Bronchial epithelial cell (primary cell): ENCODE measurements around the gene BRPF1. TPM values are rescaled to one million over a fixed set of nuclear protein-coding genes. Genes with fewer than 3 reads are reported as not detected.
A peak's percentile ranks its signal among the peaks of the same experiment; 100 is the strongest.

ENCODE experiments used
- DNase-seq: peaks from one replicate; pipeline ENCODE4 v3.0.0-alpha.2; 2010; ENCODE audit warnings: low read depth
- FAIRE-seq: peaks from 2 replicates; lab custom pipeline; 2011; peaks lifted over from hg19 to GRCh38; lab: Jason Lieb, UNC
- H3K27me3 ChIP-seq: 2 replicates; pipeline ENCODE4 v1.5.1; 2011; ENCODE audit warnings: low read length; ENCODE audit not compliant: control insufficient read depth, insufficient read depth
- H3K36me3 ChIP-seq: 2 replicates; pipeline ENCODE4 v1.5.1; 2011; ENCODE audit warnings: low read length; ENCODE audit not compliant: control insufficient read depth, insufficient read depth
- H3K4me3 ChIP-seq: 2 replicates; pipeline ENCODE4 v1.5.1; 2011; ENCODE audit warnings: mild to moderate bottlenecking, low read depth, low read length, control low read depth
- total RNA-seq: library from RNA; depleted of rRNA; stranded (reverse); fragments of >200 nt; gene quantifications from 2 replicates; pipeline ENCODE4 v1.2.1, GENCODE V29; 2014
- TF ChIP-seq, protein P1 (sequence below): IDR thresholded peaks from 2 replicates; pipeline ENCODE4 v1.5.1; 2011; ENCODE audit warnings: mild to moderate bottlenecking, moderate library complexity, low read length, control low read depth, inconsistent platforms; ENCODE audit not compliant: insufficient read depth, severe bottlenecking

The BRPF1 gene
- total RNA-seq, 1 donor from 2014 or later, result 14.0 TPM

DNA sequence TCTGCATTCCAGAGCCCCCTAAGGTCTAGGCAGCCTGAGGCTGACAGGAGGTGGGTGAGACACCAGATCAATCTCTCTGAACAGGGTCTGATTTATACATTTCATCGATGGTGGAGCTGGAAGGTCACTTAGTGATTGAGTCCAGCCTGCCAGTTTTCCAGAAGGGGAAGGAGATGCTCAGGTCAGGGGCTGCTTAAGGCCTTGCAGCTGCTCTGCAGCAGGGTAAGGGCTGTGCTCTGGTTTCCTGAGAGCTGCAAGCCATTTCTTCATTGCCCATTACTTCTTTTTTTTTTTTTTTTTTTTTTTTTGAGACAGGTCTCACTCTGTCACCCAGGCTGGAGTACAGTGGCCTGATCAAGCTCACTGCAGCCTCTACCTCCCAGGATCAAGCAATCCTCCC lies 50.0 kb downstream of the BRPF1 start:
- peaks cover 19% of the 10 kb centered on the region for H3K36me3 ChIP-seq
- TF ChIP-seq, protein P1, sequence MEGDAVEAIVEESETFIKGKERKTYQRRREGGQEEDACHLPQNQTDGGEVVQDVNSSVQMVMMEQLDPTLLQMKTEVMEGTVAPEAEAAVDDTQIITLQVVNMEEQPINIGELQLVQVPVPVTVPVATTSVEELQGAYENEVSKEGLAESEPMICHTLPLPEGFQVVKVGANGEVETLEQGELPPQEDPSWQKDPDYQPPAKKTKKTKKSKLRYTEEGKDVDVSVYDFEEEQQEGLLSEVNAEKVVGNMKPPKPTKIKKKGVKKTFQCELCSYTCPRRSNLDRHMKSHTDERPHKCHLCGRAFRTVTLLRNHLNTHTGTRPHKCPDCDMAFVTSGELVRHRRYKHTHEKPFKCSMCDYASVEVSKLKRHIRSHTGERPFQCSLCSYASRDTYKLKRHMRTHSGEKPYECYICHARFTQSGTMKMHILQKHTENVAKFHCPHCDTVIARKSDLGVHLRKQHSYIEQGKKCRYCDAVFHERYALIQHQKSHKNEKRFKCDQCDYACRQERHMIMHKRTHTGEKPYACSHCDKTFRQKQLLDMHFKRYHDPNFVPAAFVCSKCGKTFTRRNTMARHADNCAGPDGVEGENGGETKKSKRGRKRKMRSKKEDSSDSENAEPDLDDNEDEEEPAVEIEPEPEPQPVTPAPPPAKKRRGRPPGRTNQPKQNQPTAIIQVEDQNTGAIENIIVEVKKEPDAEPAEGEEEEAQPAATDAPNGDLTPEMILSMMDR, result no peak

DNA sequence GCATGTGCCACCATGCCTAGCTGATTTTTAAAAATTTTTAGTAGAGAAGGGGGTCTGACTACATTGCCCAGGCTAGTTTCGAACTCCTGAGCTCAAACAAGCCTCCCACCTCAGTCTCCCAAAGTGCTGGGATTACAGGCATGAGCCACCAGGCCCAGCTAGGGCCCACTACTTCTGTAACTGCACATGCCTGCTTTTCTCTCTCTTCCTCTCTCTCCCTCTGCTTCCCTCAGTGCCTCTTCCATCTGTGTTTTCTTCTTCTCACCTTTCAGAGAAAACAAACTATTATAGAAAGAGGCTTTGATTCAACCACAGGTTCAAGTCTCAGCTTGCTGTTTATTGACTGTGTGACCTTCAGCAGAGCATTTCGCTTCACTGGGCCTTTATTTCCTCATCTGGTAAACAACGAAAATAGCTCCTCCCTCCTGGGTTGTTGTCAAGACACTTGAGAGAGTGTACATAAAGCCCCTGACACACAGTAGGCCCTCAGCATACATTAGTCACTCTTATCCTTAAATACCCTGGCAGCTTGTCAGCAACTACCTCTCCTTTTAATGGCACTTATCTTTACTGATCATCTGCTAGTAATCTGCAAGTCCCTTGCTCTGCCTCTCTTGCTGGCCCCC lies 50.6 kb downstream of the BRPF1 start:
- peaks cover 19% of the 10 kb centered on the region for H3K36me3 ChIP-seq
- H3K27me3 ChIP-seq, result no peaks in the 10 kb centered on the region
- TF ChIP-seq, protein P1, result no peak
- DNase-seq (peak; percentile 81), FAIRE-seq (no peak)
- H3K4me3 ChIP-seq, result no peak overlapping the region

More for the DNA sequence above, 50.0 kb downstream of the BRPF1 start:
- FAIRE-seq (no peak), DNase-seq (no peak)
- no peak overlapping the region for H3K4me3 ChIP-seq
- no peaks in the 10 kb centered on the region for H3K27me3 ChIP-seq

DNA sequence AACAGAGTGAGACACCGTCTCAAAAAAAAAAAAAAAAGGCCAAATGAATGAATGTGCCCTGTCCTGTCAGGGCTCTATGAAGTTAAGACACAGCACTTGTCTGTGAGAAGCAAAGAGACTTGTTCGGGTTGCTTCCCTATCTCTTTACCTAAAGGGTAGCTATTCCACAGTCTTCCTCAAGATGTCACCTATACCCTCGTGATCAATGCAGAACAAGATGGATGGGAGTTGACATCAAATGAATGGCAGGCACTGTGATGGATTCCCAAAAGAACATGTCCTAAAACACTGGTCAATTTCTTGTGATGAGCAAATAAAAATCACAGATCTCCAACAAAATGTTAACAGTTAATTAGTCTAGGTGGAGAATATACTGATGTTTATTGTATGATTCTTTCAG lies 51.2 kb downstream of the BRPF1 start:
- FAIRE-seq, result no peak
- peak; percentile 37 for DNase-seq
- H3K27me3 ChIP-seq, result no peaks in the 10 kb centered on the region
- TF ChIP-seq, protein P1, result no peak
- no peak overlapping the region for H3K4me3 ChIP-seq
- peaks cover 21% of the 10 kb centered on the region for H3K36me3 ChIP-seq

DNA sequence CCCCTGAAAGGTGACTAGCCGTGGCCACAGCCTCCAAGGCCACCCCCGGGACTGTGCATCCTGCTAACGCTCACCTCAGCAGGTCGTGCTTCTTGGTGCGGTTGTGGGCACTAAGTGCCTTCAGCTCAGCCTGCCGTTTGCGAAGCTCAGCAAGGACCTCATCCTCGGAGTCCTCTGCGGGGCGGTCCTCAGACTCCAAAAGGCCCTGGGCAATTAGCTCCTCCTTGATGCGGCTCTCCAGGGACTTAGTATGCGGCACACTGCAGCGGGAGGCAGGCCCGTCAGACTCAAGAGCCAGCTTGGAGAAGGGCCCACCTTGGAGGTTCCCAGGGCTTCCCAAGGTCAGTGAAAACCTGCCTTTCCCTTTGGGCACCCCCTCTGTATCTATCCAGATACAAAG lies 52.4 kb downstream of the BRPF1 start:
- DNase-seq, result no peak
- Histone ChIP-seq H3K4me3 (no peak overlapping the region), H3K27me3 (no peaks in the 10 kb centered on the region), H3K36me3 (peaks cover 21% of the 10 kb centered on the region)
- TF ChIP-seq, protein P1, result no peak
- FAIRE-seq, result no peak

DNA sequence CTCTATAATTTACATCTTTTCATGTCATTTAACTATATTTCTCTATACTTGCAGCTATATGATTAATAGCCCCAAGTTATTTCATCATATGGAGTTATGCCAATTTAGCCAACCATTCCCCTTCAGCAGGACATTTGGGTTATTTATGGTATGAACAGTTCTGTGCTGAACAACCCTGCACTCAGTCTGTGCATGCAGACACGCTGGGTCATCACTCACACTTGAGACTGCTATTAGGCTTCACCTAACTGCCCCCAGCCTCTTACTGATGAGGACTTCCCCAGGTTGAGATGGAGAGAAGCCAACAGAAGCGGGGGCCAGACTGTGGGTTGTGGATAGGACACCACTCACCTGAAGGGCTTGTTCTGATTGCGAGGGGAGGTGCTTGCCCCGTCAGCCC lies 53.4 kb downstream of the BRPF1 start:
- peaks cover 21% of the 10 kb centered on the region for H3K36me3 ChIP-seq
- H3K4me3 ChIP-seq, result no peak overlapping the region
- TF ChIP-seq, protein P1, result no peak
- H3K27me3 ChIP-seq, result no peaks in the 10 kb centered on the region
- FAIRE-seq (no peak), DNase-seq (no peak)

DNA sequence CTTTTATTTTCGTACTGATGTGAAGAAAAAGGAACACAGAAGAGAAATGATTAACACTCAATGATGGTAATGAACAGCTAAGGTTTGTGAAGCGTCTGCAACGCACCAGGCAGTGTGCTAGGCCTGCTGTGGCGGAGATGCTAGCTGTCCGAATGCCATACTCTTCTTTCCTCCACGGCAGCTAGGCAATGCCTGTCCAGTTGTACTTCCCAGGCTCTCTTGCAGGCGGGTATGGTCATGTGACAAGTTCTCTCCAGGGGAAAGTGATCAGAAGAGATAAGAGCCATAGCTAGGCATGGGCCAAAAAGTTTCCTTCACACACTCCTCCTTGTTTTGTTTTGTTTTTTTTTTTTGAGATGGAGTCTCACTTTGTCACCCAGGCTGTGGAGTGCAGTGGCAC lies 54.1 kb downstream of the BRPF1 start:
- Histone ChIP-seq H3K4me3 (no peak overlapping the region), H3K36me3 (peaks cover 17% of the 10 kb centered on the region), H3K27me3 (no peaks in the 10 kb centered on the region)
- TF ChIP-seq, protein P1, result no peak
- DNase-seq (no peak), FAIRE-seq (no peak)
